Hepatocyte (in vitro differentiated cells): ENCODE results near the gene VPS72.

ENCODE experiments used
- EZH2 ChIP-seq: fragments of 200-600 bp; sonication (generic); IDR thresholded peaks from 2 replicates; pipeline ENCODE4 v1.6.1; 2016; ENCODE audit warnings: antibody characterized with exemption, mild to moderate bottlenecking, borderline replicate concordance
- EZH2phosphoT487 ChIP-seq: fragments of 200-600 bp; sonication (generic); IDR thresholded peaks from one replicate; pipeline ENCODE4 v1.6.1; 2018; ENCODE audit warnings: antibody characterized with exemption, mild to moderate bottlenecking, low read depth, moderate library complexity; ENCODE audit not compliant: unreplicated experiment, severe bottlenecking
- TF ChIP-seq, protein P1 (sequence below): fragments of 200-600 bp; sonication (generic); IDR thresholded peaks from 2 replicates; pipeline ENCODE4 v1.5.1; 2016; ENCODE audit warnings: antibody characterized with exemption, mild to moderate bottlenecking; ENCODE audit not compliant: poor library complexity

DNA sequence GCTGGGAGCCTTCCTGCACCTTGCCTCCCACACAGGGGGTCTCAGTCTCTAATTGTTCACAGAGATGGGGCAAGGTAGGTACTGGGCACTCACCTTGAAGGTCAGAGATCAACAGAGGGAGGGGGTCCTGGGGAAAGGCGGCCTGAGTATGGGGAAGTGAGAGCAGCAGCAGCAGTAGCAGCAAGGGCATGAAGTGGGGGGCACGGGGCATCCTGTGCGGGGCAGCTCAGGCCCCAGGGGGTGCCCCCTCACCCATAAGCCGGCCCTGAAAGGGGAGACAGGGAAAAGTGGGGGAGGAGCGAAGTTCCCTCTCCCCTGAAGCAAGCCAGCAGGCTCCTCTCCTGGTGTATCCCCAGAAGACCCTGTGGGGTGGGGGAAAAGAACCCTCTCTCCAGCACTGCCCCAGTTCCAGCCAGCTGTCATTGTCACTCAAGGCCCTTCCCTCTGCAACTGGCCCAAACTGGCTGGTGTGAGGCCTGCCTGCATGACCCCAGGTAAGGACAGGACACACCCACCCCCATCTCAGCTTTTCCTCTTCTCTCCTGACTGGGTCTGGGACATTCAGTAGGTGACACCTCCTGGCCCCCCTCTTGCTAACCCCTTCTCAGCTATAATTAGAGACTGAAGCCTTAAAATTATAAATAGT, 47.5 kb downstream of the VPS72 start:
- TF ChIP-seq, protein P1, sequence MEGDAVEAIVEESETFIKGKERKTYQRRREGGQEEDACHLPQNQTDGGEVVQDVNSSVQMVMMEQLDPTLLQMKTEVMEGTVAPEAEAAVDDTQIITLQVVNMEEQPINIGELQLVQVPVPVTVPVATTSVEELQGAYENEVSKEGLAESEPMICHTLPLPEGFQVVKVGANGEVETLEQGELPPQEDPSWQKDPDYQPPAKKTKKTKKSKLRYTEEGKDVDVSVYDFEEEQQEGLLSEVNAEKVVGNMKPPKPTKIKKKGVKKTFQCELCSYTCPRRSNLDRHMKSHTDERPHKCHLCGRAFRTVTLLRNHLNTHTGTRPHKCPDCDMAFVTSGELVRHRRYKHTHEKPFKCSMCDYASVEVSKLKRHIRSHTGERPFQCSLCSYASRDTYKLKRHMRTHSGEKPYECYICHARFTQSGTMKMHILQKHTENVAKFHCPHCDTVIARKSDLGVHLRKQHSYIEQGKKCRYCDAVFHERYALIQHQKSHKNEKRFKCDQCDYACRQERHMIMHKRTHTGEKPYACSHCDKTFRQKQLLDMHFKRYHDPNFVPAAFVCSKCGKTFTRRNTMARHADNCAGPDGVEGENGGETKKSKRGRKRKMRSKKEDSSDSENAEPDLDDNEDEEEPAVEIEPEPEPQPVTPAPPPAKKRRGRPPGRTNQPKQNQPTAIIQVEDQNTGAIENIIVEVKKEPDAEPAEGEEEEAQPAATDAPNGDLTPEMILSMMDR = no peak
- no peak for TF ChIP-seq EZH2phosphoT487
- TF ChIP-seq EZH2 = no peak
